GM04504 (cell line): ENCODE results near the gene KIR2DL3.

Source experiments
- DNase-seq: peaks from one replicate; pipeline ENCODE4 v3.0.0-alpha.2; 2012; ENCODE audit warnings: low read depth

Gene KIR2DL3

GRCh38 chr19:54795758-54796157 is 57.4 kb downstream of the KIR2DL3 start:
- DNase-seq = no peak
